Loucy (cell line): ENCODE results near the gene LCA5L.

Experiments used
- H2AFZ ChIP-seq: fragments of 200-600 bp; sonication (generic); 2 replicates; pipeline ENCODE4 v1.6.0; 2016; ENCODE audit warnings: antibody characterized with exemption, mild to moderate bottlenecking, low read length, moderate library complexity
- H3F3A ChIP-seq: fragments of 200-600 bp; 2 replicates; pipeline ENCODE4 v1.6.0; 2016; ENCODE audit warnings: antibody characterized with exemption, low read depth, mild to moderate bottlenecking
- H3K27me3 ChIP-seq: fragments of 200-600 bp; sonication (generic); 2 replicates; pipeline ENCODE4 v1.6.1; 2014; ENCODE audit warnings: low read length, mild to moderate bottlenecking; ENCODE audit not compliant: insufficient read depth, poor library complexity, severe bottlenecking
- H3K36me3 ChIP-seq: fragments of 200-600 bp; sonication (generic); 2 replicates; pipeline ENCODE4 v1.6.1; 2016; ENCODE audit warnings: low read length; ENCODE audit not compliant: insufficient read depth
- H3K4me1 ChIP-seq: fragments of 200-600 bp; sonication (generic); 2 replicates; pipeline ENCODE4 v1.5.1; 2014; ENCODE audit warnings: low read length, mild to moderate bottlenecking; ENCODE audit not compliant: insufficient read depth, poor library complexity, severe bottlenecking
- H3K4me2 ChIP-seq: fragments of 200-600 bp; sonication (generic); 2 replicates; pipeline ENCODE4 v1.6.0; 2014; ENCODE audit warnings: antibody characterized with exemption, low read length, low read depth, mild to moderate bottlenecking; ENCODE audit not compliant: poor library complexity, severe bottlenecking
- H3K4me3 ChIP-seq: fragments of 200-600 bp; sonication (generic); 2 replicates; pipeline ENCODE4 v1.5.1; 2014; ENCODE audit warnings: low read length, mild to moderate bottlenecking, mixed read lengths; ENCODE audit not compliant: poor library complexity, severe bottlenecking
- H3K79me2 ChIP-seq: fragments of 200-600 bp; sonication (generic); 2 replicates; pipeline ENCODE4 v1.6.1; 2014; ENCODE audit warnings: low read length; ENCODE audit not compliant: insufficient read depth
- H3K9ac ChIP-seq: fragments of 200-600 bp; sonication (generic); 2 replicates; pipeline ENCODE4 v1.6.0; 2014; ENCODE audit warnings: mild to moderate bottlenecking, low read depth, low read length, moderate library complexity; ENCODE audit not compliant: poor library complexity, severe bottlenecking
- H3K9me2 ChIP-seq: fragments of 200-600 bp; sonication (generic); replicated peaks from 2 replicates; pipeline ENCODE4 v1.6.1; 2016; ENCODE audit warnings: low read depth, low read length, mixed read lengths
- H3K9me3 ChIP-seq: fragments of 200-600 bp; sonication (generic); 2 replicates; pipeline ENCODE4 v1.6.1; 2014; ENCODE audit warnings: mild to moderate bottlenecking, antibody characterized with exemption, low read length, low read depth; ENCODE audit not compliant: insufficient read depth
- H4K20me1 ChIP-seq: fragments of 200-600 bp; sonication (generic); 2 replicates; pipeline ENCODE4 v1.6.0; 2014; ENCODE audit warnings: antibody characterized with exemption, low read length, mild to moderate bottlenecking; ENCODE audit not compliant: insufficient read depth, poor library complexity, severe bottlenecking
- EZH2phosphoT487 ChIP-seq: fragments of 200-600 bp; IDR thresholded peaks from 2 replicates; pipeline ENCODE4 v1.6.1; 2018; ENCODE audit warnings: antibody characterized with exemption, mild to moderate bottlenecking, moderate library complexity, borderline replicate concordance
- TF ChIP-seq, protein P1 (sequence below): fragments of 200-600 bp; sonication (generic); conservative IDR thresholded peaks from 2 replicates; pipeline ENCODE4 v1.5.1; 2014; ENCODE audit warnings: mild to moderate bottlenecking, antibody characterized with exemption, low read length

Gene LCA5L

DNA sequence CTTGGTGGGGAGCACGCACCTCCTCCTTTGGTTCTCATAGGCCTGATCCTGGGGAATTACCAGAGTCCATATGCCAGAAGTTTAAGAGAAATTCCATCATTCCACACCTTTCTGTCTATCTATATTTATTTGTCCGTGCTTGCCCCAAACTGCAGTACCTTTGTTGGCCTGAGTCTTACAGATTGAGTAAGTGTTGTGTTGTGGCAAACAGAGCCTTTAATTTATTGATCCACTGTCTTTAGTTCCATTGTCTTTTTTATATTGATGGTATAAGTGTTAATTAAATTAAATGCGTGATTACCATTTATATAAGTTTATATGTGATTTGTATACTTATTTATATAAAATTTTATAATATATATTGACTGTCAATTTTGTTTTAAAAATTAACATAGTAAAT, 11.1 kb upstream of the LCA5L start:
- Histone ChIP-seq H3K27me3 (no peaks in the 10 kb centered on the region), H3K9me3 (no peaks in the 10 kb centered on the region), H4K20me1 (no peaks in the 10 kb centered on the region), H3F3A (no peaks in the 10 kb centered on the region), H3K4me3 (no peak overlapping the region), H3K79me2 (no peaks in the 10 kb centered on the region), H3K4me2 (no peak overlapping the region), H2AFZ (no peak overlapping the region), H3K4me1 (no peaks in the 10 kb centered on the region), H3K36me3 (no peaks in the 10 kb centered on the region), H3K9ac (no peak overlapping the region), H3K9me2 (no peaks in the 10 kb centered on the region)
- TF ChIP-seq, protein P1, sequence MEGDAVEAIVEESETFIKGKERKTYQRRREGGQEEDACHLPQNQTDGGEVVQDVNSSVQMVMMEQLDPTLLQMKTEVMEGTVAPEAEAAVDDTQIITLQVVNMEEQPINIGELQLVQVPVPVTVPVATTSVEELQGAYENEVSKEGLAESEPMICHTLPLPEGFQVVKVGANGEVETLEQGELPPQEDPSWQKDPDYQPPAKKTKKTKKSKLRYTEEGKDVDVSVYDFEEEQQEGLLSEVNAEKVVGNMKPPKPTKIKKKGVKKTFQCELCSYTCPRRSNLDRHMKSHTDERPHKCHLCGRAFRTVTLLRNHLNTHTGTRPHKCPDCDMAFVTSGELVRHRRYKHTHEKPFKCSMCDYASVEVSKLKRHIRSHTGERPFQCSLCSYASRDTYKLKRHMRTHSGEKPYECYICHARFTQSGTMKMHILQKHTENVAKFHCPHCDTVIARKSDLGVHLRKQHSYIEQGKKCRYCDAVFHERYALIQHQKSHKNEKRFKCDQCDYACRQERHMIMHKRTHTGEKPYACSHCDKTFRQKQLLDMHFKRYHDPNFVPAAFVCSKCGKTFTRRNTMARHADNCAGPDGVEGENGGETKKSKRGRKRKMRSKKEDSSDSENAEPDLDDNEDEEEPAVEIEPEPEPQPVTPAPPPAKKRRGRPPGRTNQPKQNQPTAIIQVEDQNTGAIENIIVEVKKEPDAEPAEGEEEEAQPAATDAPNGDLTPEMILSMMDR = peak; percentile 27; the same call in 1 of the 2 replicates
- no peak for TF ChIP-seq EZH2phosphoT487

DNA sequence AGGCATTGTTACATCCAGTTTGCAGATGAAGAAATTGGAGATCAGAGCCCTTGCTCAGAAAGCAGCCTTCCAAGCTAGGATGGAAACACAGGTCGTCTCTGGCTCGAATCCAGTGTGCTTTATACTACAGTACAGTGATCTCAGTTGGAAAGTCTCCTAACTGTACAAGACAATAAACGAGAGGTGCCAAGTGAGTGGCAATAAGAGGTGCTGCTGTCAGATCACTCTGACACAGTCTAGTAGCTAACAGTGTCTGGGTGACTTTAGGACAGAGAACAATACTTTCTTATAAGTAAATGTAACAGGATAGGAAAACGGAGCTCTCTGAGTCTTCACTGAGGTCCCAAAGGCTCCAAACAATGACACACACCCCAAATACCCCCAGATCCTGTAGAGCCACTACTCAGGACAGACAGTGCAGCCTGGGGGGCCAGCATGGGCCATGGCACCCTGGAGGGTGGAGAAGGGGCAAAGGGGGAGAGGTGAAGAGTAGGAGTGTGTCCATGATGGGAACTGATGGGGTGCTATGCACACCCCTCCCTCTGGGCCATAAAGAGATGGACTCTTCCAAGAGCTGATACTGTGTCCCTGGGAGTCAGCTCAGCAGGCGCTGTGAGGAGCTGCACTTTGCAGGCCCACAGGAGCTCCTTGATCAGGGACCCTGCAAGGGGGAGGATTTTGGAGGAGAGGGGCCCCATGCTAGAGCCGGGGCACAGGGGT, 9.5 kb upstream of the LCA5L start:
- no peaks in the 10 kb centered on the region for H3K27me3 ChIP-seq
- no peaks in the 10 kb centered on the region for H3F3A ChIP-seq
- no peak overlapping the region for H3K9ac ChIP-seq
- H3K9me3 ChIP-seq = no peaks in the 10 kb centered on the region
- no peak overlapping the region for H3K4me2 ChIP-seq
- TF ChIP-seq EZH2phosphoT487 = no peak
- TF ChIP-seq, protein P1 = no peak
- no peaks in the 10 kb centered on the region for H3K9me2 ChIP-seq
- H3K4me3 ChIP-seq = no peak overlapping the region
- H3K79me2 ChIP-seq = no peaks in the 10 kb centered on the region
- H3K36me3 ChIP-seq = no peaks in the 10 kb centered on the region
- H3K4me1 ChIP-seq = no peaks in the 10 kb centered on the region
- H2AFZ ChIP-seq = no peak overlapping the region
- no peaks in the 10 kb centered on the region for H4K20me1 ChIP-seq

DNA sequence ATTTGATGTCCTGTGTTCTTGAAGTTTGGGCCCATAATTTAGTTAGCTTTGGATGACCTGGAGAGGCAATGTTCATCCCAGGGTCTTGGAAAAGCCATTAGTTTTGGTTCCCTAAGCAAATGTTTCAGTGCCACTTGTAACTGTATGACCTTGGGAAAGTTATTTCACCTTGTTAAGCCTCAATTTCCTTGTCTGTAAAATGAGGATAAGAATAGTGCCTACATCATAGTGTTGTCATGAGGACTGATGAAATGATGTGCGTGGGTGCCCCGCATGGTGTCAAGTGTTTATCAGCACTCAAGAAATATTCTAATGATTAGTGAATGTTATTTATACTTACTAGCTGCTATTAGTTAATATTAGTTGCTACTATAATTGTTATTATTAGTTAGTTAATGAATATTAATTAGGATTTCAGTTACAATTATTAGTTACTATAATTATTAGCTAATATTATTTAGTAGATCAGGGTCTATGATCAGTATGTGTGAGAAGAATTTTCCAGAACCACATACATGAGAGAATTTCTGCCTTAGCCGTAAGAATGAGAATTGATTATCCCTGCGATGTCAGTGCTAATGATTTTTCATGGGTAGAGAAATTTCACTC, 8.1 kb upstream of the LCA5L start:
- H3K36me3 ChIP-seq = no peaks in the 10 kb centered on the region
- no peak overlapping the region for H3K4me2 ChIP-seq
- no peak overlapping the region for H2AFZ ChIP-seq
- H3K9me3 ChIP-seq = no peaks in the 10 kb centered on the region
- no peaks in the 10 kb centered on the region for H3K4me1 ChIP-seq
- H3K79me2 ChIP-seq = no peaks in the 10 kb centered on the region
- no peaks in the 10 kb centered on the region for H3K27me3 ChIP-seq
- H4K20me1 ChIP-seq = no peaks in the 10 kb centered on the region
- no peaks in the 10 kb centered on the region for H3K9me2 ChIP-seq
- no peaks in the 10 kb centered on the region for H3F3A ChIP-seq
- no peak for TF ChIP-seq EZH2phosphoT487
- TF ChIP-seq, protein P1 = no peak
- H3K4me3 ChIP-seq = no peak overlapping the region
- H3K9ac ChIP-seq = no peak overlapping the region
